Hepatocyte (in vitro differentiated cells): ENCODE results near the gene MPND.

Source experiments
- EZH2 ChIP-seq: fragments of 200-600 bp; sonication (generic); IDR thresholded peaks from 2 replicates; pipeline ENCODE4 v1.6.1; 2016; ENCODE audit warnings: antibody characterized with exemption, mild to moderate bottlenecking, borderline replicate concordance
- TF ChIP-seq, protein P1 (sequence below): fragments of 200-600 bp; sonication (generic); IDR thresholded peaks from 2 replicates; pipeline ENCODE4 v1.5.1; 2016; ENCODE audit warnings: antibody characterized with exemption, mild to moderate bottlenecking; ENCODE audit not compliant: poor library complexity

DNA sequence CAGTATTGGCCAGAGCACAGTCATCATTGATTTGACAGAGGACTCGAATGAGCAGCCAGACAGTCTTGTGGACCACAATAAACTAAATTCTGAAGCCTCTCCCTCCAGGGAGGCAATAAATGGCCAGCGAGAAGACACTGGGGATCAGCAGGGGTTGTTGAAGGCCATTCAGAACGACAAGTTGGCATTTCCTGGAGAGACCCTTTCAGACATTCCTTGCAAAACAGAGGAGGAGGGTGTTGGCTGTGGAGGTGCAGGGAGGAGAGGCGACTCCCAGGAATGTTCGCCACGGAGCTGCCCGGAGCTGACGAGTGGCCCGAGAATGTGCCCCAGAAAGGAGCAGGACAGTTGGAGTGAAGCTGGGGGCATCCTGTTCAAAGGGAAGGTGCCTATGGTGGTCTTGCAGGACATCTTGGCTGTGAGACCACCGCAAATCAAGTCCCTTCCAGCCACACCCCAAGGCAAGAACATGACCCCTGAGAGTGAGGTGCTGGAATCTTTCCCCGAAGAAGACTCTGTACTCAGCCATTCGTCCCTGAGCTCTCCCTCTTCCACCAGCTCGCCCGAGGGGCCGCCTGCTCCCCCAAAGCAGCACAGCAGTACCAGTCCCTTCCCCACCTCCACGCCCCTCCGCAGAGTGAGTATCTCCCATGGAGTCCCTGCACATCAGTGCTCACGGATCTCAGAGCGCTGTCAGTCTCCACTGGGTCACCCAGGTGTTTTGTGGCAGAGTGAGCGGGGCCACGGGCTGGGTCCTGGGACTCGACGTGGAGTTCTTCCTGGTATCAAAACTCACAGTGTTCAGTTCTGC lies 66.0 kb downstream of the MPND start:
- TF ChIP-seq EZH2 = no peak
- TF ChIP-seq, protein P1, sequence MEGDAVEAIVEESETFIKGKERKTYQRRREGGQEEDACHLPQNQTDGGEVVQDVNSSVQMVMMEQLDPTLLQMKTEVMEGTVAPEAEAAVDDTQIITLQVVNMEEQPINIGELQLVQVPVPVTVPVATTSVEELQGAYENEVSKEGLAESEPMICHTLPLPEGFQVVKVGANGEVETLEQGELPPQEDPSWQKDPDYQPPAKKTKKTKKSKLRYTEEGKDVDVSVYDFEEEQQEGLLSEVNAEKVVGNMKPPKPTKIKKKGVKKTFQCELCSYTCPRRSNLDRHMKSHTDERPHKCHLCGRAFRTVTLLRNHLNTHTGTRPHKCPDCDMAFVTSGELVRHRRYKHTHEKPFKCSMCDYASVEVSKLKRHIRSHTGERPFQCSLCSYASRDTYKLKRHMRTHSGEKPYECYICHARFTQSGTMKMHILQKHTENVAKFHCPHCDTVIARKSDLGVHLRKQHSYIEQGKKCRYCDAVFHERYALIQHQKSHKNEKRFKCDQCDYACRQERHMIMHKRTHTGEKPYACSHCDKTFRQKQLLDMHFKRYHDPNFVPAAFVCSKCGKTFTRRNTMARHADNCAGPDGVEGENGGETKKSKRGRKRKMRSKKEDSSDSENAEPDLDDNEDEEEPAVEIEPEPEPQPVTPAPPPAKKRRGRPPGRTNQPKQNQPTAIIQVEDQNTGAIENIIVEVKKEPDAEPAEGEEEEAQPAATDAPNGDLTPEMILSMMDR = no peak
